Testis (tissue), 3 donors: Measurements from ENCODE around the gene HES1. TPM values are rescaled to one million over a fixed set of nuclear protein-coding genes. Genes with fewer than 3 reads are reported as not detected.

Experiments
- DNase-seq: peaks from one replicate; pipeline ENCODE4 v3.0.0-alpha.2; 2019
- H3K27ac ChIP-seq, 2 donors: fragments of 200-600 bp; sonication (generic); one replicate each; pipeline ENCODE4 v1.5.1; 2019
- H3K27me3 ChIP-seq: fragments of 200-600 bp; sonication (generic); one replicate; pipeline ENCODE4 v1.5.1; 2019
- H3K36me3 ChIP-seq: fragments of 200-600 bp; sonication (generic); one replicate; pipeline ENCODE4 v1.5.1; 2017; ENCODE audit warnings: low read depth; ENCODE audit errors: missing control alignments
- H3K4me1 ChIP-seq: fragments of 200-600 bp; sonication (generic); one replicate; pipeline ENCODE4 v1.5.1; 2019
- H3K4me3 ChIP-seq, 2 donors: fragments of 200-600 bp; sonication (generic); one replicate each; pipeline ENCODE4 v1.5.1; 2017 to 2019
- H3K9me3 ChIP-seq: fragments of 200-600 bp; sonication (generic); one replicate; pipeline ENCODE4 v1.5.1; 2017
- POLR2A ChIP-seq: fragments of 450-650 bp; IDR thresholded peaks from one replicate; pipeline ENCODE4 v1.6.1; 2017; ENCODE audit warnings: antibody characterized with exemption, mild to moderate bottlenecking, moderate library complexity
- WGBS, 2 donors: methylation state at CpG; one replicate each; pipeline ENCODE4 v1.1.5; 2018; 5-methylcytosine and 5-hydroxymethylcytosine counted together
- intact Hi-C: fragments of 100-400 bp; cut with DNase I; formaldehyde crosslinking; loops from one replicate; pipeline ENCODE4 v1.15.1; 2023; ENCODE audit warnings: low total_unique reads
- polyA plus RNA-seq: library from polyadenylated mRNA; stranded (reverse); fragments of 350-450 nt; fragmentation: Illumina TruSeq; extraction: RNeasy Lipid Tissue Mini Kit (QIAGEN cat#74804); gene quantifications from one replicate; pipeline ENCODE4 v1.2.3, GENCODE V29; 2014; ENCODE audit warnings: low read depth, low replicate concordance; ENCODE audit not compliant: insufficient read depth
- total RNA-seq, 2 donors: library from RNA; depleted of rRNA; stranded (reverse); fragments of >200 nt; gene quantifications; one replicate each; pipeline ENCODE4 v1.2.3, GENCODE V29; 2016
- TF ChIP-seq, protein P1 (sequence below), 3 experiments: fragments of 450-650 bp in 2 of 3; fragments of 200-600 bp in 1 of 3; sonication (generic) in 1 of 3; IDR thresholded peaks; one replicate each; pipeline ENCODE4 v1.5.1; 2016 to 2019; ENCODE audit warnings: antibody characterized with exemption in 3 of 3, mild to moderate bottlenecking in 2 of 3, moderate library complexity in 1 of 3

HES1 gene
- total and polyA plus RNA-seq, 3 donors from 2014 or later: 17.5 to 41.1 (median 38.9) TPM

DNA sequence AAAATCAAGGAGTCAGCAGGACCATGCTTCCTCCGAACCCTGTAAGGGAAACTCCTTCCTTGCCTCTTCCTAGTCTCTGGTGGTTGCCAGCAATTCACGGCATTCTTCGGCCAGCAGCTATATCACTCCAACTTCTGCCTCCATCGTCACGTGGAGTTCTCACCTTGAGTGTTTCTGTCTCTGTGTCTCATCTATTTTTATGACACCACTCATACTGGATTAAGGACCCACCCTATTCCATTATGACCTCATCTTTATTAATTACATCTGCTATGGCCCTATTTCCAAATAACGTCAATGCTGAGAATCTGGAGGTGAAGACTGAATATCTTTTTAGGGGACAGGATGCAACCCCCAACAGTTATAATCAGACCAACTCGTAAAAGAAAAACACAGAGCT, 21.8 kb upstream of the HES1 start:
- DNase-seq: no peak
- Histone ChIP-seq H3K4me1 (no peaks in the 10 kb centered on the region), H3K27ac (no peak overlapping the region), H3K4me3 (no peak overlapping the region), H3K9me3 (no peaks in the 10 kb centered on the region), H3K27me3 (no peaks in the 10 kb centered on the region), H3K36me3 (no peaks in the 10 kb centered on the region)
- no peak for TF ChIP-seq POLR2A
- TF ChIP-seq, protein P1, sequence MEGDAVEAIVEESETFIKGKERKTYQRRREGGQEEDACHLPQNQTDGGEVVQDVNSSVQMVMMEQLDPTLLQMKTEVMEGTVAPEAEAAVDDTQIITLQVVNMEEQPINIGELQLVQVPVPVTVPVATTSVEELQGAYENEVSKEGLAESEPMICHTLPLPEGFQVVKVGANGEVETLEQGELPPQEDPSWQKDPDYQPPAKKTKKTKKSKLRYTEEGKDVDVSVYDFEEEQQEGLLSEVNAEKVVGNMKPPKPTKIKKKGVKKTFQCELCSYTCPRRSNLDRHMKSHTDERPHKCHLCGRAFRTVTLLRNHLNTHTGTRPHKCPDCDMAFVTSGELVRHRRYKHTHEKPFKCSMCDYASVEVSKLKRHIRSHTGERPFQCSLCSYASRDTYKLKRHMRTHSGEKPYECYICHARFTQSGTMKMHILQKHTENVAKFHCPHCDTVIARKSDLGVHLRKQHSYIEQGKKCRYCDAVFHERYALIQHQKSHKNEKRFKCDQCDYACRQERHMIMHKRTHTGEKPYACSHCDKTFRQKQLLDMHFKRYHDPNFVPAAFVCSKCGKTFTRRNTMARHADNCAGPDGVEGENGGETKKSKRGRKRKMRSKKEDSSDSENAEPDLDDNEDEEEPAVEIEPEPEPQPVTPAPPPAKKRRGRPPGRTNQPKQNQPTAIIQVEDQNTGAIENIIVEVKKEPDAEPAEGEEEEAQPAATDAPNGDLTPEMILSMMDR (IDR thresholded peaks at IDR 0.05): no peak
- 88 to 96% methylated on average over 7 of the region's 7 CpGs for WGBS, 2 donors
- intact Hi-C loops: no loop called here

DNA sequence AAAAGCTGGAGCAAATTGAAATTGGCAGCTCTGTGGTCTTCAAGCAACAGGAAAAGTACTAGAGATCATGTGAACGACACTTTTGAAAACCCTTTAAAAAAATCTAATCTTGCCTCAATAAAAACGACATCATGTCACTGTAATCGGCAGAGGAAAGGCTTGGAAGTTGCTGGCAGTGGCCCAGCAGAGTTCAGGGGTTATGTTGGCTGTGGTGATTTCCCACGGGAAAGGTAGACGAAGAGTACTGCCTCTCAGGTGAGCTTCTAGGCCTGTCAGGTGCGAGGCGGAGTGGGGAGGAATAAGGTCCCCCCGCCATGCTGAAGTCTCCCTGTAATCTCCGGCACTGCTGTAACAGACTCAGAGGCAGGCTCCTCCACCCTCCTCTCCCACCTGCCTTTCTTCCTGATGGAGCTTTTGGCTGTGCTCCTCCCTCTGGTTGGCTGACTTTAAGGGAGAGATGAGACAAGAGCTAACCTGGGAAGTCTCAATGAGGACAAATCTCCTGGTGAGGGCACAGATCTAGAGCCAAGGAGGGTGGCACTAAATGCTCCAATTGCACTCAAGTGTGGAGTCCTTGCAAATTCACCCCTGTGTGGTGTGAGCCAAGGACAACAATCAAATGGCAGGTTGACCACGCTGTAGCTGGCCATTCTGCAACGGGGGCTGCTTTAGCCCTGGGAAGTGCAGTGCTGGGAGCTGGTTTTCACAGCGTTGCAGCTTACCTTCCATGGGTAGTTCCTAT, 18.7 kb upstream of the HES1 start:
- 79 to 82% methylated on average over 11 to 12 of the region's 12 CpGs for WGBS, 2 donors
- H3K4me3 ChIP-seq: no peak overlapping the region
- no peaks in the 10 kb centered on the region for H3K9me3 ChIP-seq
- TF ChIP-seq POLR2A: no peak
- TF ChIP-seq, protein P1 (IDR thresholded peaks at IDR 0.05): no peak
- no peaks in the 10 kb centered on the region for H3K4me1 ChIP-seq
- no peaks in the 10 kb centered on the region for H3K27me3 ChIP-seq
- DNase-seq: no peak
- no peaks in the 10 kb centered on the region for H3K36me3 ChIP-seq
- intact Hi-C loops: no loop called here
- no peak overlapping the region for H3K27ac ChIP-seq

DNA sequence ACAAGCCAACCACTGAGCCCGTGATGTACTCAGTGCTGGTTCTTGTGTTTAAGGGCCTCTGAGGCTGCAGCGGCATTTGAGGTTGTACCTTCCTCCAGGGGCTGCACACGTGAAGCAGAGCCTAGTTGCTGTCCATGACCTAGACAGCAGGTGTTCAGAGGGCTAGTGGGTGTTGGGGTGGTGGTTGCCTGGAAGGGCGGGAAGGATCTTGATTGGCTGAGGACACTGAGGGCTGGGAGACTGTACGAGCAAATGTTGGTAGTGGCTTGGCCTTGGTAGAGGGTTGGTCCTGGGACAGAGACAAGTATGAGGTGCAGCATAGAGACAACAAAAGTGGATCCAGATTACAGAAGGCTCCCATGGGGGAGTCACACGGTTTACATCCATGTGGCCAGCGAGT, 17.0 kb upstream of the HES1 start:
- TF ChIP-seq POLR2A: no peak
- TF ChIP-seq, protein P1 (IDR thresholded peaks at IDR 0.05): no peak
- WGBS, 2 donors: 87 to 93% methylated on average over 7 of the region's 7 CpGs
- intact Hi-C loops: no loop called here

DNA sequence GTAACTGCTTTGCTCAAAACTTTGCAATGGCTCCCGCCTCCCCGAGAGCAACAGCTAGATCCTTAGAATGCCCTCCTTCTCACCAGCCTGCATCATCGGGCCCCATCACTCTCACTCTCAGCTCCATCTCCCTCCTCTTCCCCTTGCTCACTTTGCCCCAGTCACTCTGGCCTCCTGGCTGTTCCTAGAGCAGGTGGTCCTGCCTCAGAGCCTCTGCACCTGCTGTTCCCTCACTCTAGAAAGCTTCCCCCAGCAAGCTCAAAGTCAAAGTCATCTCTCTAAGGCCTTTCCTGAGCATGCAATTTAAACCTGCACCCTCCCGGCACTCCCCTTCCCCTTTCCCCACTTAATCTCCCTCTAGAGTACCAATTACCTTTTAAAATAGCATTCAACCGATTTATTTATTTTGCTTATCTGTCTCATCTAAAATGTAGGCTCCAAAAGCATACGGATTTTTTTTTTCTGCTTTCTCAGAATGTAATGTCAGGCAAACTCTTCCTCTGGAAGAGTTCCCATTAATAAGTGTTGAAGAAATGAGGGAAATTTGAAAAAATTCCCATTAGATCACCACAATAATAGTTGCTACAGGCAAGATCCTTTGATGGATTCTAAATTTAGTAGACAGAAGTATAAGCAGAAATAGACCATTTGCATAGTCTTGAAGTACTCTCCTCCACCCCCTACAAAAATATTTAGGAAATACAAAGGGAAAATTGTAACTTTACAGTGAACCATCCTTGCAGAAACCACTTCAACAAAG, 15.9 kb upstream of the HES1 start:
- Histone ChIP-seq H3K4me1 (no peaks in the 10 kb centered on the region), H3K4me3 (no peak overlapping the region)
- intact Hi-C loops: no loop called here

More for the DNA sequence above, 17.0 kb upstream of the HES1 start:
- no peak overlapping the region for H3K4me3 ChIP-seq
- no peaks in the 10 kb centered on the region for H3K4me1 ChIP-seq
- H3K9me3 ChIP-seq: no peaks in the 10 kb centered on the region
- no peak for DNase-seq
- H3K36me3 ChIP-seq: no peaks in the 10 kb centered on the region
- no peaks in the 10 kb centered on the region for H3K27me3 ChIP-seq
- H3K27ac ChIP-seq: no peak overlapping the region

More for the DNA sequence above, 15.9 kb upstream of the HES1 start:
- no peak for TF ChIP-seq POLR2A
- TF ChIP-seq, protein P1 (IDR thresholded peaks at IDR 0.05): no peak
- DNase-seq: no peak
- no peaks in the 10 kb centered on the region for H3K36me3 ChIP-seq
- H3K27me3 ChIP-seq: no peaks in the 10 kb centered on the region
- no peaks in the 10 kb centered on the region for H3K9me3 ChIP-seq
- WGBS, 2 donors: 83 to 91% methylated on average over 6 of the region's 6 CpGs
- no peak overlapping the region for H3K27ac ChIP-seq
